ENCODE measurements around the gene MAPK11.

DNA sequence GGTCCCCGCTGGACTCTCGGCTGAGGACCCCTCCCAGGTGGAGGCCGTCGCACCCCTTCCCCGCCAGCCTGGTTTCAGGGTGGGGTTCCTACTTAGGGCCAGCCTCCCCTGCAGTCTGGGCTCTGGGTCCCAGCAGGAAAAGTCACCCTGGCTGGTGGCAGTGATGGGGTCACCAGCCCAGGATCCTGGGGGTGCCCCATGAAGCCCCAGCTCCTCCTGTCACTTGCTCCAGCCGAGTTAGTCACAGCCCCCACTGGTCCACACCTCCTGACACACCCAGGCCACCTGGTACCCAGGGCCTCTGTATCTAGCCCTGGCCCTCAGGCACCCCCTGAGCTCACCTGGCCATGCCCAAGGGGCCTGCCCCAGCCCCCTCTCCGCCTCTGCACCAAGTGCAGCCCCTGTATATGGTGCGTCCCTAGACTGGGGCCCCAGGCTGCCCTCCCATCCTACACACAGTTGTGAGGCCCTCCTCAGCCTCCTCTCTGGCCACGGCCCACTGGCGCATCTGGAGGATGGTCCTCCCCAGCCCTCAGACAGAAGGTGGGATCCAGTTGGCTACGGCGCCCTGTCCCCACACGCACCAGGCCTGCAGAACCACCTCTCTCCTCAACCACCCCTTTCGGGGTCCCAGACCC is 30.6 kb upstream of the MAPK11 start:
- TF ChIP-seq POLR2A (IDR thresholded peaks at IDR 0.05; ENCODE audit: low read depth, low read length) (no peak), TAF1 (IDR thresholded peaks at IDR 0.05; ENCODE audit: borderline replicate concordance, low read depth, low read length) (no peak), POLR2AphosphoS5 (IDR thresholded peaks at IDR 0.05; ENCODE audit: low read depth, low read length) (no peak)
